ENCODE data around the gene FOXO3.

GRCh38 chr6:108714101-108714765 is 153.5 kb downstream of the FOXO3 start:
- TF ChIP-seq CTCF (IDR thresholded peaks at IDR 0.05) (no peak), SIN3A (IDR thresholded peaks at IDR 0.05; ENCODE audit: borderline replicate concordance, insufficient read depth, low read depth, low read length) (no peak), POLR2AphosphoS5 (IDR thresholded peaks at IDR 0.05; ENCODE audit: low read depth, low read length) (no peak), REST (IDR thresholded peaks at IDR 0.05; ENCODE audit: insufficient read depth in 1 of 2, low read depth in 2 of 2, low read length in 1 of 2) (no peak)
